Hematopoietic multipotent progenitor cell treated with erythropoietin and hydrocortisone succinate and interleukin-3 and kit ligand, for 15 days (in vitro differentiated cells): ENCODE data around the gene TOP1.
"Not testable (repeated sequence)": the region's sequence is repeated elsewhere in the genome, so short reads cannot be mapped to it uniquely, and the experiment has no call there.

Experiments
- DNase-seq: peaks from one replicate; pipeline ENCODE4 v3.0.0-alpha.2; 2015; ENCODE audit warnings: low spot score

Gene TOP1

GRCh38 chr20:41028359-41029149 is at the start of gene TOP1:
TSS of gene TOP1 (plus strand) at chr20:41028822. CDS start at chr20:41029068, 246 bp downstream.
- DNase-seq = peak; percentile 99

GRCh38 chr20:40979247-40979646 is 49.4 kb upstream of the TOP1 start:
- no peak for DNase-seq

GRCh38 chr20:40980106-40980827 is 48.4 kb upstream of the TOP1 start:
- no peak for DNase-seq

- DNase-seq = no peak
Observed at GRCh38 chr20:40980828-40981310, 47.8 kb upstream of the TOP1 start.

- DNase-seq = no peak
Observed at GRCh38 chr20:40982415-40983145, 46.0 kb upstream of the TOP1 start.

GRCh38 chr20:40983898-40984297 is 44.7 kb upstream of the TOP1 start:
- DNase-seq = no peak

GRCh38 chr20:40984496-40984895 is 44.1 kb upstream of the TOP1 start:
- no peak for DNase-seq

GRCh38 chr20:40986774-40987173 is 41.8 kb upstream of the TOP1 start:
- no peak for DNase-seq

GRCh38 chr20:40990542-40991120 is 38.0 kb upstream of the TOP1 start:
- peak; percentile 80 for DNase-seq

- DNase-seq = no peak
Observed at GRCh38 chr20:40991181-40991889, 37.3 kb upstream of the TOP1 start.

- DNase-seq = no peak
Observed at GRCh38 chr20:40992349-40993113, 36.1 kb upstream of the TOP1 start.

- no peak for DNase-seq
Observed at GRCh38 chr20:40993794-40994540, 34.7 kb upstream of the TOP1 start.

GRCh38 chr20:40996326-40996725 is 32.3 kb upstream of the TOP1 start:
- DNase-seq = no peak

GRCh38 chr20:40997116-40997515 is 31.5 kb upstream of the TOP1 start:
- no peak for DNase-seq

GRCh38 chr20:40999841-41000240 is 28.8 kb upstream of the TOP1 start:
- no peak for DNase-seq

- no peak for DNase-seq
Observed at GRCh38 chr20:41000628-41001027, 28.0 kb upstream of the TOP1 start.

- no peak for DNase-seq
Observed at GRCh38 chr20:41001497-41001896, 27.1 kb upstream of the TOP1 start.

- DNase-seq = no peak
Observed at GRCh38 chr20:41002842-41003142, 25.8 kb upstream of the TOP1 start.

GRCh38 chr20:41003143-41003935 is 25.3 kb upstream of the TOP1 start:
- DNase-seq = peak; percentile 32

GRCh38 chr20:41003936-41004294 is 24.7 kb upstream of the TOP1 start:
- not testable (repeated sequence) for DNase-seq
